Hematopoietic multipotent progenitor cell treated with erythropoietin and hydrocortisone succinate and interleukin-3 and kit ligand, for 17 days (in vitro differentiated cells): ENCODE results near the gene RPL3.

ENCODE experiments used
- DNase-seq: peaks from one replicate; pipeline ENCODE4 v3.0.0-alpha.2; 2015; ENCODE audit warnings: low spot score

The RPL3 gene

GRCh38 chr22:39317084-39317774, 2.2 kb downstream of the RPL3 start:
- peak; percentile 62 for DNase-seq

DNA sequence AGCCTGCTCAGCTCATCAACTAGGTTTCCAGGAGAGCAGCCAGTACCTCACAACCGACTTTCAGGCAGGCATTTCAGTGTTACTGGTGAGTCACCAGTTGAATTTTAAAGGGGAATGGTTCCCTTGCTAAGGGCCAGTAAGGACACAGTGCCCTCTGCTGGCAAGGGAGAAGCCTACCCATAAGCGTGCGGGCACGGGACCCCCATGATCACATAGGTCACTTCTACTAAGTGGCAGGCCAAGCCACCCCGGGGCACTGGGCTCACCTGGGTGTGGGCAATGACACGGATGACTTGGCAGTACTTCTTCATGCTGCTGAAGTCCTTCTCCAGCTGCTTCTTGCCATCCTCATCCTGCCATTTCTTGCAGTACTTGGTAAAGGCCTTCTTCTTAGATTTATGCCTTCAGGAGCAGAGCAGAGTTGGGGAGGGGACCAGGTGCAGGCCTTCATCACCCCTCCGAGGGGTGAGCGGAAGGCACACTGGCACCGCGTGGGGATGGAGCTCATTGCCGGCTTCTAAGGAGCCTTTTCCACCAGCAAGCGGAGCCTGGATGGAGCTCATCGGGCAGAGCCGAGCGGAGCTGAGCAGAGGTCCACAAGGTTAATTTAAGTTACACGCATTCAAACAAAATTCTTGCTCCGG, 2.9 kb downstream of the RPL3 start:
- peak; percentile 91 for DNase-seq

- DNase-seq, result no peak
These were observed 4.0 kb downstream of the RPL3 start for GRCh38 chr22:39315389-39315788.

DNA sequence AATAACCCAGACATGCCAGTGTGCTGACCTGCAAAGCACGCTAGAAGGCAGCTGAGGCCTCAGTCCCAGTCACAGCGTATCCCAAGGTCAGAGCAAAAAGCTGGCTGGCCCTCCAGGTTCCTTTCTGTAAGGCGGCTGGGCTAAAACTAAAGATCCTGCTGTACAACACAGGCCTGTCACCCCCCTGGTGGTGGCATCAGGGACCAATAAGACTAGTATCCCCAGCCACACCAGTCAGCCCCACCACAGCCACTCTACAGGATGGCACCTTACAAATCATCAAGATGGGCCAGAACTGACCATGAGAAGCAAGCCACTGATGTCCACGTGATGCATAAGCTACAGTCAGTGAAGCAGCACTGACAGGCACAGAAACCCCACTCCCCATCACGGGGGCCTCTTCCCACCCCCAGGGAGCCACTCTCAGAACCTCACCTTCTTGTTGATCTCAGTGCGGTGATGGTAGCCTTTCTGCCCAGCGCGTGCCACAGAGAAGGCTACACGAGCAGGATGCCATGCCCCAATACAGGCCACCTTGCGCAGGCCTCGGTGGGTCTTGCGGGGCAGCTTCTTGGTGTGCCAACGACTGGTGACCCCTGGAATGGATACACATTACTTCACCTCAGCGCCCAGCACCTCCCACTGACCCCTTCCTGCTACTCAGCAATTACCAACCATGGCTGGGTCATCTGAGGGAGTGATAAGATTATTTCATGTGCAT, 5.0 kb downstream of the RPL3 start:
- no peak for DNase-seq

GRCh38 chr22:39313258-39314001, 6.0 kb downstream of the RPL3 start:
- no peak for DNase-seq

GRCh38 chr22:39312410-39312809, 7.0 kb downstream of the RPL3 start:
- no peak for DNase-seq

GRCh38 chr22:39311592-39312400, 7.6 kb downstream of the RPL3 start:
- DNase-seq, result no peak

GRCh38 chr22:39309881-39310714, 9.3 kb downstream of the RPL3 start:
- no peak for DNase-seq

GRCh38 chr22:39309364-39309861, 10.0 kb downstream of the RPL3 start:
- DNase-seq, result no peak

DNA sequence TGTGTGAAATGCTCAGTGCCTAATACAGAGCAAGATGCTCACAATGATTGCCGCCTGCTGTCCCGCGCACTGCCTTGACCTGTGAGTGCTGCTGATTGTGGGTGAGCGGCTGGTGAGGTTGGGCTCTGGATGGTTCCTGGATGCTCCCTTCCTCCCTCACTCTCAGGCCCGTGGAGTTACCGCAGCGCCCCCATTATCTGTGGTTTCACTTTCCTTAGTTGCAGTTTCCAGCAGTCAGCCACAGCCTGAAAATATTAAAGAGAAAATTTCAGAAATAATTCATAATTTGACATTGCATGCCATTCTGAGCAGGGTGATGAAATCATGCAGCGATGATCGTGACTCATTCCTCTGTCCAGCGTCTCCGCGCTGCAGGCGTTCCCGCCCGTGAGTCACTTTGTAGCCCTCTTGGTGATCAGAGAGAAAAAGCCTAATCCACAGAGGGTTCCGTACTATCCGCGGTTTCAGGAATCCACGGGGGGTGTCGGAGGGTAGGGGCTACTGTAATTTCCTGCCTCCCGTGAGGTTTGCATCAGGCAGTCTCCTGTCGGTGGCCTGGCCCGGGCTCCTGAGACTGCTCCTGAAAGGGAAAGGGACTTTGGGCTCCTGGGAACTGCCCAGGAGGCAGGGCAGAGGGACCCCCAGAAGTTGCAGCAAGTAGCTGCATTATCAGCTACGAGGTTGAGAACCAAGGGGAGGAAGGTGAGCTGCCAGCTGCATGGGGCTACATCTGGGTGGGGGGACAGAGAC, 10.6 kb downstream of the RPL3 start:
- DNase-seq, result no peak

GRCh38 chr22:39306456-39307361, 12.7 kb downstream of the RPL3 start:
- DNase-seq, result no peak

- no peak for DNase-seq
These were observed 15.3 kb downstream of the RPL3 start for GRCh38 chr22:39303892-39304671.

GRCh38 chr22:39303358-39303757, 16.1 kb downstream of the RPL3 start:
- no peak for DNase-seq

DNA sequence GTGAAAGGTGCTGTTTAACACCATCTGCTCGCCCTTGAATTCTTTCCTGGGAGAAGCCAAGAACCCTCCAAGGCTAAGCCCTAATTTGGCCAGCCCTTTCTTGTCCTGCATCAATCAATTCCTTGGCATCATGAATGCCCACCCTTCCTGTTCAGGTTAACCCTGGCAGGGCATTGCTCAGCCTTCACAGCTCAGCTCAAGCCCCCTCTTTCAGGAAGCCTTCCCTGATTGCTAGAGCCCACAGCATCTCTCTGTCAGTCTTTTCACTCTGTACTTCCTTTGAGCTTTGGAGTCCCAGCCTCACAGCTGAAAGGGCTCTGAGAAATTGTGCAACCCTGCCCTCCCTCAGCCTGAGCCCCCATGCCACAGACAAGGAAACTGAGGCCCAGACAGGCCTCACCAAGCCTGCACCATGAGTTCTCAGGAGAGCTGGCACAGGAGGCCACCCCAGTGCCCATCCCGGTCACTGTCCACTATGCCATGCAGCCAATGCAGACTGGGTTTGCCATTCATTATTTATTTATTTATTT, 16.9 kb downstream of the RPL3 start:
- DNase-seq, result no peak

DNA sequence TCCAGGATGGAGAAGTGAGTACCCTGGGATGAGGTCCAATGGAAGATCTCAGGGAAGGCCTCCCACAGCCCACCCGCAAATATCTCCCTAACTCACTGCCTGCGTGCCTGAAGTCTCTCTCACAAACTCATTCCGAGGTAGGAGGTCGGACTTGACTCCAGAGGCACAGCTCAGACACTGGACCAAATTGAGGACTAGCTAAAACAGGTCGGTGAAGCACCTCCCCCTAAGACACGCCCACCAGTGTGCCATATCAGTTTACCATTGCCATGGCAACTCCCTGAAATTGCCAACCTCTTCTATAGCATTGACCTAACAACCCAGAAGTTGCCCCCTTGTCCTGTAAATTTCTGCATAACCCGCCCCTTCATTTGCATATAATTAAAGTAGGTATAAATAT, 17.5 kb downstream of the RPL3 start:
- DNase-seq, result no peak

- no peak for DNase-seq
These were observed 18.3 kb downstream of the RPL3 start for GRCh38 chr22:39301108-39301507.

GRCh38 chr22:39300186-39300830, 19.1 kb downstream of the RPL3 start:
- DNase-seq, result no peak
